HG03432 (cell line): ENCODE measurements around the gene ATP8A2.

Source experiments
- ATAC-seq: cut with Tn5 transposase; IDR thresholded peaks from one replicate; pipeline ENCODE4 v1.9.1; 2021; ENCODE audit warnings: mild to moderate bottlenecking, moderate library complexity; ENCODE audit not compliant: unreplicated experiment

Gene ATP8A2

GRCh38 chr13:25682276-25682675 is 310.5 kb downstream of the ATP8A2 start:
- no peak for ATAC-seq

GRCh38 chr13:25683056-25683455 is 311.3 kb downstream of the ATP8A2 start:
- ATAC-seq, result no peak

DNA sequence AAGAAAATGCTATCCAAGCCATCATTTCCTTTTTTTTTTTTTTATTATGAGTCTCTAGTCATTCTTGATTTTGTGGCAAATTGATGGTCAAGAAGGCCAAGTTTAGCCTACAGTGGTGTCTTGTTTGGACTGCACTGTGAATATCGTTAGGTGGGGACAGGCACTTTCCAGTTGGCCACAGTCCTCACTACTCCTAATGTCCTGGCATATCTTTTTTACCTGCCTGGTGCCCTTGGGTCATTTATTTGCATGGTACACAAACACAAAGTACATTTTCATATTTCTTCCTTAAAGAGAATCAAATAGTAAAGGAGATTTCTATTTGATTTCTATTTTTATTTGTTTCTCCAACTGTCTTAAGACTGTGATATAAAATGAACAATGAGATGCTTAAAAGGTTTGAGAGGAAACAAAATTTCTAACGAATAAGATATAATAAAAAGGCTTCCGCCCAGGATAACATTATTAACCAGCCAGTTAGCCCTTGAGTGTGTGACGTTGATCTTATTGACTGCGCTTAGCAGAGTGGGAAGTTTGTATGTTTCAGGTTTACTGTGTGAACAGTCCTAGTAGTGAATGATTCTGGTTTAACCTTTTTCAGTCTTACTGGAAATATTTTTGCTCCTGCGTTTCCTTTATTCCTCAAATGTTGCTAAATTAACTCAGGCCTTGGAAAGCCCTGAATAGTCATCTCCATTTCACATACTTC is 312.0 kb downstream of the ATP8A2 start:
- no peak for ATAC-seq

DNA sequence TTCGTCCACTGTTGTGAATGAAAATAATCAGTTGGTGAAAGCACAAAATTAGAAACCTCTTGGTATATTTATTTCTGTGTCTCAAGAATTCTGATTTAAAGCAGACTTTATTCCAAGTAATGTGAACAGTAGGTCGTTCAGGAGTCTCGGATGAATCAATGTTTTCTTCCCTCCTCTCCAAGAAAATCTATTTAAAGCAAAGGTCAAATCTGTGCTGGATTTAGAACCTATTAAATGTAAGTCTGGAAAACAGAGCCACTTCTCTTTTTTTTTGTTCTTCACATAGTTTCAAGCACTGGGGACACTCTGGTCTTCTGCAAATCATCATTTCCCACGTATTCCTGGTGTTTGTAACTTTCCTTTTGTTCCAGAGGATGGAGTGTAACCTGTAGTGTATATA is 312.7 kb downstream of the ATP8A2 start:
- ATAC-seq, result no peak

GRCh38 chr13:25686831-25687470 is 315.2 kb downstream of the ATP8A2 start:
- no peak for ATAC-seq

GRCh38 chr13:25687471-25688225 is 315.9 kb downstream of the ATP8A2 start:
- no peak for ATAC-seq

GRCh38 chr13:25688536-25688935 is 316.8 kb downstream of the ATP8A2 start:
- no peak for ATAC-seq

DNA sequence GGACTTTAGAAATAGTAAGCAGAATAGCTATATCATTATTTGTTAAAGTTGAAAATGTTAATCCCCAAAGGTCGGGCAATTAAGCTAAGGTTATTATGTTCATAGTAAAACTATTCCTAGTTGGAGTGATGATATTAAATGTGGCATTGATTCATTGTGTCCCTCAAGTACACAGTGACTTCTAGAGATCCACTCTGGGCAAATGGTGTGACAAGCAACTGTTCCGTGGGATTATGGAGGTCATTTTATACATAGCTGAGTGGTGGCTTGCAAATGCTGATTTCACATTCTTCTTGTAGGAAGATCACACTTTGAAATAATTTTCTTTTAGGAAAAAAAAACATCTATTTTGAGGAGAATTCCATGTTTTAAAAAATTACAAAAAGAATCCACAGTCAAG is 317.8 kb downstream of the ATP8A2 start:
- ATAC-seq, result no peak

- no peak for ATAC-seq
These were observed 318.8 kb downstream of the ATP8A2 start for GRCh38 chr13:25690582-25690981.

DNA sequence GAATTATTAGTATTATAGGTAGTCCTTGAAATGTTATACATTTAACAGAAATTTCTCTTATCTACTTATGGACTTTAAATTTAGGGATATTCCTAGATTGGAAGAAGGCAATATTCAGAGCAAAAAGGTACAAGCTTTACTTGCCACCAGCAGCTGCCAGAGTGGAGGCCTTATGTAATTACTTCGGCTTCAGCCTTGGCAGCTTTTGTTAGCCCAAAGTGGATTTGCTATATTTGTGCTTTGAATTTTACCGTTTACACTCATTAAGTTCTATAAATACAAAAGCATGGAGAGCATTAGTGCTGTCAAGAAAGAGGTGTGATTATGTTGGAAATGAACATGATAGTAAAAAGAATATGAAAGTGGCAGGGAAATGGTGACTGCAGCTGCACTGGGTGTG is 319.9 kb downstream of the ATP8A2 start:
- no peak for ATAC-seq

- no peak for ATAC-seq
These were observed 320.3 kb downstream of the ATP8A2 start for GRCh38 chr13:25692099-25692498.

DNA sequence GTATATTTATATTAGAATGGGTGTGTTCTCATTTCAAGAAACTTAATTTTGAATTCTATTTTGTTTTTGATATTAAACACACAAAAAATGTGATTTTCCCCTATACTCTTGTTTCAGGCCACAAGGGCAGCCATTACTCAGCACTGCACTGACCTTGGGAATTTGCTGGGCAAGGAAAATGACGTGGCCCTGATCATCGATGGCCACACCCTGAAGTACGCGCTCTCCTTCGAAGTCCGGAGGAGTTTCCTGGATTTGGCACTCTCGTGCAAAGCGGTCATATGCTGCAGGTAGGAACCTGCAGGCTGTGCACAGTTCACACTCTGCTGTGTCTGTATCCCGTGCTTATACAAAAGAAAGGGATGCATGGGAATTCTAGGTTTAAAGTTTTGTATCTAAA is 327.3 kb downstream of the ATP8A2 start:
- no peak for ATAC-seq

GRCh38 chr13:25699600-25699999 is 327.8 kb downstream of the ATP8A2 start:
- no peak for ATAC-seq

- no peak for ATAC-seq
These were observed 329.5 kb downstream of the ATP8A2 start for GRCh38 chr13:25701304-25701703.

- no peak for ATAC-seq
These were observed 330.6 kb downstream of the ATP8A2 start for GRCh38 chr13:25702386-25702785.

GRCh38 chr13:25707726-25708125 is 336.0 kb downstream of the ATP8A2 start:
- ATAC-seq, result no peak

GRCh38 chr13:25708268-25708667 is 336.5 kb downstream of the ATP8A2 start:
- no peak for ATAC-seq

DNA sequence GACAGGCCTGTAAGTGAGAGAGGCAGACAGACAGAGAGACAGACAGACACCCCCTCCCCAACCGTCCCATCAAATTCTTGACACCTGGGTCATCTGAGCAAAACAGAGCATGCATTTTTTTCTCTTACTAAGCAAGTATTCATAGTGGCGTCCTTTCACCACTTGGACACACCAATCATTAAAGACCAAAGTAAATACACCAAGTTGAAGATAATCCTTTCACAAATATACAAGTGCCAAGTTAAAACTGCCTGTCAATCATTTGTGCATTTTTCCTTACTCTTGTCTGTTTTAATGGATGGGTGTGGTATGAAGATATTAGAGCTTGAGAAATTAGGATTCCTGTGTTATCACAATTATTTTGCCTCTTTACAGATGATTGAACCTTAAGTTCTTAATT is 337.3 kb downstream of the ATP8A2 start:
- no peak for ATAC-seq

DNA sequence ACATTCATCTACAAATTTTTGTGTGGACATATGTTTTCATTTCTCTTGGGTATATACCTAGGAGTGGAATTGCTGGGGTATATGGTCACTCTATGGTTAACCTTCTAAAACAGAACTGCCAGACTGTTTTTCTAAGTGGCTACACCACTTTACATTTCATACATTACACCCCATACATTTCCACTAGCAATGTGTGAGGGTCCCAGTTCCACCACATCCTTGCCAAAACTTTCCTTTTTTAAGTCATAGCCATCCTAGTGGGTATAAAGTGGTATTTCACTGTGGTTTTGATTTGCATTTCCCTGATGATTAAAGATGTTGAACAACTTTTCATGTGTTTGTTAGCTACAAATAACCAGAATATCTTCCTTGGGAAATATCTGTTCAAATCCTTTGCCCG is 344.0 kb downstream of the ATP8A2 start:
- no peak for ATAC-seq

DNA sequence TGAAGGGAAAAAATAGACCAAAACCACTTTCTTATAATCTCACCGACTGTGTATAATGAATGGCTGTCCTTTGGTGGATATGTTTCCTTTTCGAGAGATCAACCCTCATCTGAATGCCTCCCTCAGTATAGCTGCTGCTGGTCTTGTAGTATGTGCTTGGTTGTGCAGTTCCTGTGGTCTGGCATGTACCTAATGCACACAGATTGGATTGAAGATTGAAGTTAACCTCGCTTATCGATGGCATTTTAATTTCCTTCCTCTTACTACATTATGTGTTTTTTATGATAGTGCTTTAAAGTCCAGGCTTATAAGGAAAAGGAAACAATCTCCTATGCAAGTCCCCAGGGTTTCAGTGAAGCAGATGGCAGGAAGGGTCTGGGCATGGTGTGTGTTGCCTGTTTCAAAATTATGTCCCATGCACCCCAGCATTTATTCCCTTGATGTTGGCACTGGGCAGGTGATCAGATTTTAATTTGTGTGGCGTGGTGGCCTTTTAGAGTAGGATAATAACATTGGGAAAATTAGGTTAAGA is 346.0 kb downstream of the ATP8A2 start:
- no peak for ATAC-seq

GRCh38 chr13:25719666-25720065 is 347.9 kb downstream of the ATP8A2 start:
- no peak for ATAC-seq

DNA sequence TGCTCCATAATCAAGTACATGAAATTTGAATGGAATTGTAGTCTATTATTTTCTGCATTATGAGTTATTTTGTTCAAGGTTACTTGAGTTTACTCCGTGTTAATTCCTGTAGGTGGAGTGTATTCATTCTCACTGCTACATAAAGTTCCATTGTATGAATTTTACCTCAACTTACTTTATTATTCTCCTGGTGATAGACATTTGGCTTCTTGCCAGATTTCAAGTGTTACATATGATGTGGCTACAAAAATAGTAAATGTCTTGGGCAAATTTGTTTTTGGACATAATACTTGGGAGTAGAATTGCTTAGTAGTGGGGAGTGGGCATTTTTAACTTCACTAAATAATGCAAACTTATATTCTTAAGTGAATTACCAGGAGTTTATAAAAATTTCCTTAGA is 351.1 kb downstream of the ATP8A2 start:
- no peak for ATAC-seq
